Activated CD8-positive, alpha-beta T cell treated with anti-CD3 and anti-CD28 coated beads for 36 hours (primary cell): Measurements from ENCODE around the gene KMT2D. TPM values are rescaled to one million over a fixed set of nuclear protein-coding genes. Genes with fewer than 3 reads are reported as not detected.

Experiments used
- ATAC-seq: fragments of 200-7000 bp; cut with Tn5 transposase; one replicate; pipeline ENCODE4 v1.10.0; 2021; ENCODE audit warnings: mild to moderate bottlenecking, moderate library complexity
- CTCF ChIA-PET: fragments of 350-600 bp; sonication (Branson Sonifier 250); formaldehyde crosslinking; loops from one replicate; lab custom pipeline; 2021; ENCODE audit warnings: antibody characterized with exemption; lab: Charles Lee
- POLR2A ChIA-PET: fragments of 350-600 bp; sonication (Branson Sonifier 250); formaldehyde crosslinking; loops from one replicate; lab custom pipeline; 2021; ENCODE audit warnings: antibody characterized with exemption; lab: Charles Lee
- DNase-seq: peaks from one replicate; pipeline ENCODE4 v3.0.0-alpha.2; 2020
- H3K27ac Mint-ChIP-seq: one replicate; pipeline ENCODE4 v1.8.0; 2021; ENCODE audit warnings: mild to moderate bottlenecking, mixed read lengths
- H3K27me3 Mint-ChIP-seq: one replicate; pipeline ENCODE4 v1.8.0; 2021; ENCODE audit warnings: mixed read lengths
- H3K36me3 Mint-ChIP-seq: one replicate; pipeline ENCODE4 v1.8.0; 2021; ENCODE audit warnings: low read depth, mixed read lengths
- H3K4me1 Mint-ChIP-seq: one replicate; pipeline ENCODE4 v1.8.0; 2021; ENCODE audit warnings: low read depth, mixed read lengths
- H3K4me3 Mint-ChIP-seq: one replicate; pipeline ENCODE4 v1.8.0; 2021; ENCODE audit warnings: mild to moderate bottlenecking, moderate library complexity, mixed read lengths
- H3K9me3 Mint-ChIP-seq: one replicate; pipeline ENCODE4 v1.8.0; 2021; ENCODE audit warnings: mixed read lengths
- intact Hi-C: fragments of 100-400 bp; cut with micrococcal nuclease; formaldehyde crosslinking; loops from one replicate; pipeline ENCODE4 v1.10.0; 2022
- total RNA-seq, 2 experiments: library from RNA; stranded (reverse); gene quantifications; one replicate each; pipeline ENCODE4 v1.2.3, GENCODE V29; 2021
- TF ChIP-seq, protein P1 (sequence below): fragments of 200-600 bp; IDR thresholded peaks from one replicate; pipeline ENCODE4 v1.8.0; 2022; ENCODE audit warnings: antibody characterized with exemption, mild to moderate bottlenecking

The KMT2D gene
- total RNA-seq, 2 experiments from 2014 or later: 57.5 to 62.3 TPM

- H3K4me1 Mint-ChIP-seq: peaks cover 32% of the 10 kb centered on the region
- no peak for ATAC-seq
Measured at GRCh38 chr12:49061157-49061650, 610 bp upstream of the KMT2D start.

GRCh38 chr12:49059299-49060171 is 1.1 kb downstream of the KMT2D start:
- H3K27me3 Mint-ChIP-seq: no peaks in the 10 kb centered on the region
- TF ChIP-seq, protein P1, sequence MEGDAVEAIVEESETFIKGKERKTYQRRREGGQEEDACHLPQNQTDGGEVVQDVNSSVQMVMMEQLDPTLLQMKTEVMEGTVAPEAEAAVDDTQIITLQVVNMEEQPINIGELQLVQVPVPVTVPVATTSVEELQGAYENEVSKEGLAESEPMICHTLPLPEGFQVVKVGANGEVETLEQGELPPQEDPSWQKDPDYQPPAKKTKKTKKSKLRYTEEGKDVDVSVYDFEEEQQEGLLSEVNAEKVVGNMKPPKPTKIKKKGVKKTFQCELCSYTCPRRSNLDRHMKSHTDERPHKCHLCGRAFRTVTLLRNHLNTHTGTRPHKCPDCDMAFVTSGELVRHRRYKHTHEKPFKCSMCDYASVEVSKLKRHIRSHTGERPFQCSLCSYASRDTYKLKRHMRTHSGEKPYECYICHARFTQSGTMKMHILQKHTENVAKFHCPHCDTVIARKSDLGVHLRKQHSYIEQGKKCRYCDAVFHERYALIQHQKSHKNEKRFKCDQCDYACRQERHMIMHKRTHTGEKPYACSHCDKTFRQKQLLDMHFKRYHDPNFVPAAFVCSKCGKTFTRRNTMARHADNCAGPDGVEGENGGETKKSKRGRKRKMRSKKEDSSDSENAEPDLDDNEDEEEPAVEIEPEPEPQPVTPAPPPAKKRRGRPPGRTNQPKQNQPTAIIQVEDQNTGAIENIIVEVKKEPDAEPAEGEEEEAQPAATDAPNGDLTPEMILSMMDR: no peak
- POLR2A ChIA-PET: interaction anchor here (0.7 to 3.1 kb wide), 14 partner anchors 9 to 206 kb away, joined by 3 to 19 read pairs (median 4); partner anchors contain the start of genes RHEBL1 and TUBA1B
- no peaks in the 10 kb centered on the region for H3K9me3 Mint-ChIP-seq
- peak; percentile 50 for DNase-seq
- H3K36me3 Mint-ChIP-seq: peaks cover 33% of the 10 kb centered on the region
- peak overlapping the region; percentile 92 for H3K27ac Mint-ChIP-seq
- intact Hi-C loops: no loop called here
- peaks cover 49% of the 10 kb centered on the region for H3K4me1 Mint-ChIP-seq
- peak; percentile 10 for ATAC-seq
- CTCF ChIA-PET: interaction anchor here (0.9 to 6.5 kb wide), 13 partner anchors 11 to 72 kb away, joined by 3 to 53 read pairs (median 4); partner anchors contain the start of genes LMBR1L, RHEBL1 and TUBA1B
- peak overlapping the region; percentile 97 for H3K4me3 Mint-ChIP-seq

More at GRCh38 chr12:49061157-49061650, 610 bp upstream of the KMT2D start:
- H3K36me3 Mint-ChIP-seq: peaks cover 27% of the 10 kb centered on the region
- peak overlapping the region; percentile 96 for H3K4me3 Mint-ChIP-seq
- POLR2A ChIA-PET: interaction anchor here (0.8 to 1.9 kb wide), 6 partner anchors 11 to 204 kb away, joined by 3 to 19 read pairs (median 5); partner anchors contain the start of gene TUBA1B
- CTCF ChIA-PET: interaction anchor here (1.1 to 7.5 kb wide), 3 partner anchors 19 to 70 kb away, joined by 4 to 161 read pairs (median 48); partner anchors contain the start of gene TUBA1B
- H3K27ac Mint-ChIP-seq: peak overlapping the region; percentile 98
- intact Hi-C loops: no loop called here
- no peaks in the 10 kb centered on the region for H3K27me3 Mint-ChIP-seq
- no peaks in the 10 kb centered on the region for H3K9me3 Mint-ChIP-seq
- TF ChIP-seq, protein P1: no peak
- no peak for DNase-seq

DNA sequence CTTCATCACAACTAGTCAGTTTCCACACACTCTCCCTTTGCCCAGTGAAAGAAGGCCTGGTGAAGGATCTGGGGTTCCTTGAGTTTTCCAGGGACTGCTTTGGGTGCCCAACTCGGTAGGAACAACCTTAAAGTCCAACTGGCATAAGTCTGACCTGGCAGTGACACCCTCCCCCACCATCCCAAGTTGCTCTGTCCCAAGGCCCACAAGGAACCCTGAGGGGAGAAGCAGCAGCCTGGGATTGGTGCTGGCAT is 1.6 kb downstream of the KMT2D start:
- POLR2A ChIA-PET: interaction anchor here (0.7 to 4.5 kb wide), 6 partner anchors 8 to 129 kb away, joined by 3 to 31 read pairs (median 8); partner anchors contain the start of genes RHEBL1 and TUBA1B
- H3K36me3 Mint-ChIP-seq: peaks cover 36% of the 10 kb centered on the region
- H3K9me3 Mint-ChIP-seq: no peaks in the 10 kb centered on the region
- CTCF ChIA-PET: interaction anchor here (0.8 to 6.5 kb wide), 13 partner anchors 11 to 81 kb away, joined by 3 to 53 read pairs (median 4); partner anchors contain the start of genes LMBR1L, RHEBL1, TUBA1B and WNT1
- intact Hi-C loops: no loop called here
- TF ChIP-seq, protein P1: no peak
- H3K27ac Mint-ChIP-seq: peak overlapping the region; percentile 92
- H3K27me3 Mint-ChIP-seq: no peaks in the 10 kb centered on the region
- peak overlapping the region; percentile 97 for H3K4me3 Mint-ChIP-seq
- no peak for DNase-seq
- no peak for ATAC-seq
- peaks cover 50% of the 10 kb centered on the region for H3K4me1 Mint-ChIP-seq

GRCh38 chr12:49058366-49059044 is 2.1 kb downstream of the KMT2D start:
- H3K27me3 Mint-ChIP-seq: no peaks in the 10 kb centered on the region
- H3K27ac Mint-ChIP-seq: peak overlapping the region; percentile 92
- ATAC-seq (no peak), DNase-seq (peak; percentile 15)
- peaks cover 45% of the 10 kb centered on the region for H3K4me1 Mint-ChIP-seq
- peaks cover 38% of the 10 kb centered on the region for H3K36me3 Mint-ChIP-seq
- H3K9me3 Mint-ChIP-seq: no peaks in the 10 kb centered on the region
- ChIA-PET CTCF (interaction anchor here (0.8 to 6.5 kb wide), 13 partner anchors 12 to 81 kb away, joined by 3 to 53 read pairs (median 4); partner anchors contain the start of genes LMBR1L, RHEBL1, TUBA1B and WNT1), POLR2A (interaction anchor here (0.7 to 4.5 kb wide), 7 partner anchors 9 to 130 kb away, joined by 3 to 31 read pairs (median 4); partner anchors contain the start of genes RHEBL1 and TUBA1B)
- intact Hi-C loops: no loop called here
- TF ChIP-seq, protein P1: no peak
- H3K4me3 Mint-ChIP-seq: peak overlapping the region; percentile 97
